Mucosa of stomach (tissue), 1 donor: ENCODE data around the gene LMTK2.
"Not testable (repeated sequence)": the region's sequence is repeated elsewhere in the genome, so short reads cannot be mapped to it uniquely, and the experiment has no call there.

ENCODE experiments used
- H3K27me3 ChIP-seq: one replicate; pipeline ENCODE4 v1.7.0; 2013; ENCODE audit warnings: mild to moderate bottlenecking, low read length; ENCODE audit not compliant: control insufficient read depth, insufficient read depth
- H3K36me3 ChIP-seq: one replicate; pipeline ENCODE4 v1.7.0; 2013; ENCODE audit warnings: low read length; ENCODE audit not compliant: control insufficient read depth, insufficient read depth
- H3K4me1 ChIP-seq: one replicate; pipeline ENCODE4 v1.7.0; 2013; ENCODE audit warnings: mild to moderate bottlenecking, low read length; ENCODE audit not compliant: control insufficient read depth, insufficient read depth
- H3K4me3 ChIP-seq: one replicate; pipeline ENCODE4 v1.7.0; 2013; ENCODE audit warnings: low read length
- H3K9ac ChIP-seq: one replicate; pipeline ENCODE4 v1.7.0; 2013; ENCODE audit warnings: mild to moderate bottlenecking, low read length, moderate library complexity
- H3K9me3 ChIP-seq: one replicate; pipeline ENCODE4 v1.7.0; 2013; ENCODE audit warnings: mild to moderate bottlenecking, low read length, moderate library complexity; ENCODE audit not compliant: control insufficient read depth
- donor health status: Pancreatic carcinoma.

LMTK2 gene

DNA sequence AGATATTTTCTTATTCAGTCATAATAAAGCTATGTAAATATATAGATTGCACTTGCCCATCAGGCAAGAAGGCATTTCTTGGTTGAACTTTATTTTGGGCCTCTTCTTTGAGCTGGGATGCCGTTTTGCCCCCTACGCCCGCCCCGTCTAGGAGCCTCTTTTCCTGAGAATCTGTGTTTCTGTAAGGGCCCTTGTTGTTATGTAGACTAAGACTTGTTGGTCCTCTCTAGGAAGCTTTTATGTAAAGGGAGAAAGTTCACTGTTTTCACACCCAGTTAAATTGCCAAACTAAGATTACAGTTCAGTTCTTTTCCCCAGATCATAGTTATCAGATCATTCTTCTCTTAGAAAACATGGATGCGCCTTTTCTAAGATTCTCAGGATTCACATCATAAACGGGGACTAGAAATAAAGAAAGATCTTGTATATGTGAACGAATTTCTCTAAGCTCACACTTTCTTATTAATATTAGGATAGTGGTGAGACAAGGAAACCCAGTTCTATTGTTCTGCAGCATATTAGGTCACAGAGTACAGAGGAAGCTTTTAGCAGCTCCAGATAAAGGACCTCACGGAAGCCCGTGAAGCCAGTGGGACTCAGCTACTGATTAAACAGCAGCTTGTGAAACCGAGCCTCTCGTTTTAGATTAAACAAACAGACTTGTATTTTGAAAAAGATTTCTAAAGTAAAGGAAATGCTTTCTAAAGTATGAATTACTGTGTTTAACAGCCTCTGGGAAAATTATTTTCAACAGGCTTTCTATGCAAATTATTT lies 3.8 kb downstream of the LMTK2 start:
- Histone ChIP-seq H3K4me3 (no peak overlapping the region), H3K4me1 (peaks cover 20% of the 10 kb centered on the region), H3K9ac (peak overlapping the region; percentile 23), H3K9me3 (no peaks in the 10 kb centered on the region), H3K36me3 (no peaks in the 10 kb centered on the region), H3K27me3 (no peaks in the 10 kb centered on the region)

DNA sequence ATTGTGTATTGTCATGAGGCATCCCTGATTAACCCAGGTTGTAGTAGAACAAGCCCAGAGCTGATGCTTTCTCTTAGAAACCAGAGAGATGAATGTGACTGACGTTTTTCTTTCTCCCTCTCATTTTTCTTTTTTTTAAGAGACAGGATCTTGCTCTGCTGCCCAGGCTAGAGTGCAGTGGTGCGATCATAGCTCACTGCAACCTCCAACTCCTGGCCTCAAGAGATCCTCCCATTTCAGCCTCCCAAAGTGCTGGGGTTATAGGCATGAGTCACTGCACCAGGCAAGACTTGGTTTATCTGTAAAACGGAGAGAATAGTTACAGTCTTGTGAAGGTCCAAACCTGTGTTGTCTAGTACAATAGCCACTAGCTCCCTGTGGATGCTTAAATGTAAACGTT lies 5.4 kb downstream of the LMTK2 start:
- H3K27me3 ChIP-seq, result no peaks in the 10 kb centered on the region
- H3K4me3 ChIP-seq, result no peak overlapping the region
- no peaks in the 10 kb centered on the region for H3K36me3 ChIP-seq
- no peak overlapping the region for H3K9ac ChIP-seq
- H3K4me1 ChIP-seq, result peaks cover 26% of the 10 kb centered on the region
- no peaks in the 10 kb centered on the region for H3K9me3 ChIP-seq

DNA sequence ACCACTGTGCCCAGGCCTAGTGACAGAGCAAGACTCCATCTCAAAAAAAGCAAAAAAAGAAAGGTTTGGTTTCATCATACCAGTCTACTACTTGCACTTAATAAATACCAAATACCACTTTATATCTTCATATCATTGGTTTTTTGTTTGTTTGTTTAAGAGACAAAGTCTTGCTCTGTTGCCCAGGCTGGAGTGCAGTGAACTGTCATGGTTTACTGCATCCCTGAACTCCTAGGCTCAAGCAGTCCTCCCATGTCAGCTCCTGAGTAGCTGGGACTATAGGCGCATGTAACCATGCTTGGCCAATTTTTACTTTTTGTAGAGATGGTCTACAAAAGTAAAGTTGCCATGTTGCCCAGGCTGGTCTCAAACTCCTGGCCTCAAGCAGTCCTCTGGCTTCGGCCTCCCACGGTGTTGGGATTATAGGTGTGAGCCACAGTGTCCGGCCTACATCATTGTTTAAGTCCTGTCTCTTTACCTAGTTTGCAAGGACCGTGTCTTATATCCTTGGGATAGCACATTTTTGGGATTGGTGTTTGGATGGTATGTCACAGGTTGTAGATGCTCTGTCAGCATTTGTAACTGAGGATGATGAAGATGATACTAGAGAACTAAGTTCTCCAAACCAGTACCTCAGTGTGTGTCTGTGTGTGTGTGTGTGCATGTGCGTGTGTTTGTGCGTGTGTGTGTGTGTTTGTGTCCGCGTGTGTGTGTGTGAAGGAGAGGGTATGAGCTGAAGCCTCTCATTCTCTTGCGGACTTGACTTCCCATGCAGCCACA lies 9.3 kb downstream of the LMTK2 start:
- Histone ChIP-seq H3K36me3 (no peaks in the 10 kb centered on the region), H3K4me1 (peaks cover 17% of the 10 kb centered on the region), H3K27me3 (no peaks in the 10 kb centered on the region), H3K9ac (no peak overlapping the region), H3K4me3 (no peak overlapping the region), H3K9me3 (no peaks in the 10 kb centered on the region)

DNA sequence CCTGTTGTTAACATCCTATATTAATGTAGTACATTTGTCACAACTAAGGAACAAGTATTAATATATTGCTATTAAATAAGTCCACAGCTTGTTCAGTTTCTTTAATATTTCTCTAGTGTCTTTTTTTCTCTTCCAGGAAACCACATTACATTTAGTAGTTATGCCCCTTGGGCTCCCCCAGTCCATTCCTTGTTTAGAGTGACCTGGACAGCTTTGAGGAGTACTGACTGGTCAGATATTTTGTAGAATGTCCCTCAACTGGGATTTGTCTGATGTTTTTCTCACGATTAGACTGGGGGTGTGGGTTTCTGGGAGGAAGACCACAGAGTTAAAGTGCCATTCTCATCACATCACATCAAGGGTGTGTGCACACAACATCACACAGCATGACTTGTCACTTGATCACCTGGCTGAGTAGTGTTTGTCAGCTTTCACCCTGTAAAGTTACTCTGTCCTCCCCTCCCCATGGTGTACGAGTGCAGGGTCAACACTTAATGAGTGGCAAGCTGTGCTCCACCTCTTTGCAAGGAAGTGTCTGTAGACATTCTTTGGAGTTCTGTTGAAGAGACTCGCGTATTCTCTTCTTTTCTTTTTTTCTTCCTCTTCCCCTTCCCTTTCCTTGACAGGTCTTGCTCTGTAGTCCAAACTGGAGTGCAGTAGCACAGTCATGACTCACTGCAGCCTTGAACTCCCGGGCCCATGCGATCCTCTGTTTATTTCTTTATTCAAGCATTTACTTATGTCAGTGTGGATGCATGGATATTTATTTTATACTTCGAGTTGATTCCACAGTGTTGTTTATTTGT lies 10.2 kb downstream of the LMTK2 start:
- Histone ChIP-seq H3K27me3 (no peaks in the 10 kb centered on the region), H3K9me3 (no peaks in the 10 kb centered on the region), H3K4me3 (no peak overlapping the region), H3K9ac (no peak overlapping the region), H3K36me3 (no peaks in the 10 kb centered on the region), H3K4me1 (peaks cover 10% of the 10 kb centered on the region)

DNA sequence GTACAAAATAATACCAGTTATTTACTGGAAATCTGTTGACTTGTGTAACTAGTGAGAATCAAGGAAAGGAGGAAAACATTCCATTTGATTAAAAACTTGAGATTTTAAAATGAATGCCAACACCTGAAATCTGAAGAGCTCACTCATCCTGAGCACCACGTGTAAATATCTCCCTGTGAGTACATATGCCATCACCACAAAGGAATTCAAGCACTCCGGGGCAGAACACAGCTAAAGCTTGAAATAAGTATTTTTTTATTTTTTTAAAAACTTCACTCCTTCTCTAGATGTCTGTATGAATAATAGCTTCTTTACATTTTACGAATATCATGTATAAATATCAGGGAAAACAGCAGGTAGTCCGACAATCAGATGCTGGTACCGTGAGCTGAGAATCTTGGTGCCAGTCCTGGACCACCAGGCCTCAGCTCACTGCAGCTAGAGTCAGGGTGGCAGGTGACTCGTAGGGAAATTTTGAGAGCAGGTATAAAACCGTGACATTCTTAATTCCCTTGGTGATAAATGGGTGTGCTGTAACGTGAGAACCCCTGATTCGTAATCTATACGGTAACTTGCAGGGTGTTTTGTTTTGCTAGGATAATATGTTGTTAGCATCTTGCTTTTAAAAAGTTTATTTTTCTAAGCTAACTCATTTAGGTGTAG lies 12.7 kb downstream of the LMTK2 start:
- Histone ChIP-seq H3K36me3 (no peaks in the 10 kb centered on the region), H3K27me3 (no peaks in the 10 kb centered on the region), H3K4me3 (no peak overlapping the region), H3K4me1 (peaks cover 10% of the 10 kb centered on the region), H3K9ac (no peak overlapping the region), H3K9me3 (no peaks in the 10 kb centered on the region)

DNA sequence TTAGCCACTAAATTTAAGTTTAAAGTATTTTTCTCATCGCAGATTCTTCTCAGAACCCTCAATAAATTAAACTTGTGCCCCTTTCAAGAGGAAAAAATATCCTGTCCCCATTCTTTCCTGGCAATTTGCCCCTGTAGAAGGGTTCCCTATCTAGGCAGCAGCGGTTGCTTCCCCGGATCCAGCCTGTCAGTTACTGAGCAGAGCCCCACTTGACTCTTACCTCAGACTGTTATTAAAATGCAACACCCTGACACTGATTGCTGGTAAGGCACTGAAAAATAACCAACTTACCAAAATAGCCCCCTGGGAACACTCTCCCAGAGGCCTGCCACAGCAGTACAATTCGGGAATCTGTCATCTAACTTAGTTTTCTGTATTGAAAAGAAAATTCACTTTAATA lies 13.9 kb downstream of the LMTK2 start:
- Histone ChIP-seq H3K4me1 (peaks cover 10% of the 10 kb centered on the region), H3K36me3 (no peaks in the 10 kb centered on the region), H3K4me3 (no peak overlapping the region)

DNA sequence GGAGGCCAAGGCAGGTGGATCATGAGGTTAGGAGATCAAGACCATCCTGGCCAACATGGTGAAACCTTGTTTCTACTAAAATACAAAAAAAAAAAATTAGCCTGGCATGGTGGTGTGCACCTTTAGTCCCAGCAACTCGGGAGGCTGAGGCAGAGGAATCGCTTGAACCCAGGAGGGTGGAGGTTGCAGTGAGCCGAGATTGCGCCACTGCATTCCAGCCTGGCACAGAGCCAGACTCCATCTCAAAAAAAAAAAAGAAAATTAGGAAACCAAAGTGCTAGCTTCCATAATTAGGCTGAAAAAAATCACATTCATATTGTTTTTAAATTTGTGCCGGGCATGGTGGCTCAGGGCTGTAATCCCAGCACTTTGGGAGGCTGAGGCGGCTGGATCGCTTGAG lies 14.7 kb downstream of the LMTK2 start:
- not testable (repeated sequence) for H3K4me3 ChIP-seq, H3K4me1 ChIP-seq, H3K36me3 ChIP-seq, H3K9me3 ChIP-seq, H3K9ac ChIP-seq, H3K27me3 ChIP-seq

More for the DNA sequence above, 13.9 kb downstream of the LMTK2 start:
- no peaks in the 10 kb centered on the region for H3K27me3 ChIP-seq
- no peaks in the 10 kb centered on the region for H3K9me3 ChIP-seq
- no peak overlapping the region for H3K9ac ChIP-seq

DNA sequence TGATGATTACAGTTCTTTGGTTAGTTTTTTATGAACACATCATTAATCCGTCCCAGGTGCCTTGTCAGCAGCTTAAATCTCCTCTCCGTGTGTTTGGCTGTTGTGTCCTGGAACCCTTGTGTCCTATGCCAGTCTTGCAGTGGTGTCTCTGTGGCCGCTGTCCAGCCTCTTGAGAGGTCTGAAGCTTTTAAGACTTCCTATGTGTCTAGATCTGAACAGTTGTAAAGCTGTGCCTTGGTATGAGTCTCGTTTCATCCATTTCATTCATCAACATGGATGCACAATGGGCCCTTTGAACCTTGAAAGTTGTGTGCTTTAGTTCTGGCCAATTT lies 16.7 kb downstream of the LMTK2 start:
- H3K27me3 ChIP-seq, result no peaks in the 10 kb centered on the region
- H3K36me3 ChIP-seq, result no peaks in the 10 kb centered on the region
- no peak overlapping the region for H3K9ac ChIP-seq
- H3K9me3 ChIP-seq, result no peaks in the 10 kb centered on the region
- H3K4me1 ChIP-seq, result no peaks in the 10 kb centered on the region
- no peak overlapping the region for H3K4me3 ChIP-seq

DNA sequence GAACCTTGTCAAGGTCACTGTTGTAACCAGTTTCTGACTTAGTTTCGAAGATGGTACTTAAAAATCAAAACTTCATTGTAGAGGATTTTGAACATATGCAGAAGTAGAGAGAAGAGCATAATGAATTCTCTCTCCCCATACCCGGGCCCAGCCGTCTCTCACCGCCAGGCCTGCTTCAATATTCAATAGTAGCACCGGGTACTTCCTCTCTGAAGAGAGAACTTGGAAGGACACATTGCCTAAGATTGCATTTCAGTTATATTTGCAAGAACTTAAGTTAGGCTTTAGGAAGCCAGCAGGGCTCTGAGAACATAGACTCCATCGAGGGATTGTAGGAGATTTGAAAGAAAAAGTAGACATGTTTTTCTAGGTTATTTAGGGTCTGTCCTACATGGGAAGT lies 19.1 kb downstream of the LMTK2 start:
- Histone ChIP-seq H3K36me3 (no peaks in the 10 kb centered on the region), H3K4me1 (no peaks in the 10 kb centered on the region), H3K4me3 (no peak overlapping the region), H3K9ac (no peak overlapping the region), H3K9me3 (no peaks in the 10 kb centered on the region), H3K27me3 (no peaks in the 10 kb centered on the region)

DNA sequence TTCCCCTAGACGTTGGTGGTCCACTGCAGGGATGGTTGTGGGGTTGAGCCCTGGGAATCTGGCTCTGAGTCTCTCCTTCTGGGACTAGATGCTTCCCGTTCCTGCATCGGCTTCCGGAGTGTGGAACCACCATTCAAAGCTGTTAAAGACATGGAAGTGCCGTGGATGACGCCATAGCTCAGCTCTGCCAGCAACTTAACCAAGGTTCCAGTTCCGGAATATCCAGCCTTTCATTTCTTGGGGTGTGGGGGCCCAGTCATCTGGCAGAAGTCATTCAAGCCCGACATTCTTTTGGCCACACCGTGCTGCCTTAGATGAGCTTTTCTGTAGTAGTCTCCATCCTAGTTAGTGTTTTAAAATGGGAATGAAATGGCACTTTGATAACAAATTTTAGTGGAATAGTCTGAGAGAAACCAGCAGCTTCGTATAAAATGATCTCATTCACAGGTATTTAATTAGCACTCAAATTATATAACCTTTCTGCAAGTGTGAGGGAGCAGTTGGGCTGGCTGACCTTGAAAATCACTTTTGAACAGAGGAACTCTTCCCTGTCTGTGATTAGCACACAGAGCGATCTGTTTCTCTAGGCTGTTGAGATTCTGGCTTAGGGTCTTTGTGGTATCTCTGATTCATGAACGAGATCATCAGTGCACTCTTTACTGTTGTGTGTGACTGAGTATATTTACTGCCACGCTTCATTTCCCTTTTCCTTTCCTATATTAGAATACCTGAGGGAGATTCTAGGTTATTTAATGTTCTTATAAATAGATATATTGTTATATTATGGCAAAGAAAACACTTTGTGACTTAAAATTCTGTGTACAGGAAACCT lies 19.9 kb downstream of the LMTK2 start:
- no peak overlapping the region for H3K9ac ChIP-seq
- H3K27me3 ChIP-seq, result no peaks in the 10 kb centered on the region
- H3K36me3 ChIP-seq, result no peaks in the 10 kb centered on the region
- H3K9me3 ChIP-seq, result no peaks in the 10 kb centered on the region
- H3K4me3 ChIP-seq, result no peak overlapping the region
- H3K4me1 ChIP-seq, result peaks cover 5% of the 10 kb centered on the region

DNA sequence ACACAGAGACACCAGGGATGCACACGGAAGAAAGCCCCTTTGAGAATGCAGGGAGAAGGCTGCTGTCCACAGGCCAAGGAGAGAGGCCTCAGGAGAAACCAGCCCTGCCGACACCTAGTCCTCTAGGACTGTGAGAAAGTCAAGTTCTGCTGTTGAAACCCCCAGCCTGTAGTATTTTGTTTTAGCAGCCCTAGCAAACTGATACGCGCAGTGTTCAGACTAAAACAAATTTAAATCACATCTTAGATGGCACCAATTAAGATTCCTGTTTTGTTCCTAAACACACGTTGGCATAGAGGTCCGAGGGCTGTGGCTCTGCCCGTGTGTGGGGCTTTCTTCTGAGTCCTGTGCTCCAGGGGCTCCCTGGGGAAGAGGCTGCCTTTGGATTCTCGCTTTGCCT lies 21.7 kb downstream of the LMTK2 start:
- H3K9ac ChIP-seq, result no peak overlapping the region

More for the DNA sequence above, 21.7 kb downstream of the LMTK2 start:
- Histone ChIP-seq H3K4me3 (no peak overlapping the region), H3K9me3 (no peaks in the 10 kb centered on the region), H3K36me3 (no peaks in the 10 kb centered on the region), H3K27me3 (no peaks in the 10 kb centered on the region), H3K4me1 (peaks cover 21% of the 10 kb centered on the region)
